Fibroblast of lung (primary cell): ENCODE measurements around the gene PGGT1B. TPM values are rescaled to one million over a fixed set of nuclear protein-coding genes. Genes with fewer than 3 reads are reported as not detected.
"Not testable (repeated sequence)": the region's sequence is repeated elsewhere in the genome, so short reads cannot be mapped to it uniquely, and the experiment has no call there.

Source experiments
- DNase-seq, 2 donors: peaks; one replicate each; pipeline versions ENCODE4 v3.0.0 to v3.0.0-alpha.2; 2010; ENCODE audit warnings: low read depth in 2 of 2
- H2AFZ ChIP-seq: 2 replicates; pipeline ENCODE4 v1.5.1; 2012; ENCODE audit warnings: low read length, control low read depth, inconsistent platforms
- H3K27ac ChIP-seq: 2 replicates; pipeline ENCODE4 v1.5.1; 2011; ENCODE audit warnings: low read length, control low read depth; ENCODE audit not compliant: insufficient read depth
- H3K27me3 ChIP-seq: 2 replicates; pipeline ENCODE4 v1.5.1; 2011; ENCODE audit warnings: mild to moderate bottlenecking, low read length; ENCODE audit not compliant: control insufficient read depth, insufficient read depth
- H3K36me3 ChIP-seq: 2 replicates; pipeline ENCODE4 v1.5.1; 2011; ENCODE audit warnings: low read length; ENCODE audit not compliant: control insufficient read depth, insufficient read depth
- H3K4me1 ChIP-seq: 2 replicates; pipeline ENCODE4 v1.5.1; 2011; ENCODE audit warnings: low read length; ENCODE audit not compliant: control insufficient read depth, insufficient read depth; ENCODE audit errors: extremely low read depth
- H3K4me2 ChIP-seq: 2 replicates; pipeline ENCODE4 v1.5.1; 2011; ENCODE audit warnings: low read length, control low read depth; ENCODE audit not compliant: insufficient read depth; ENCODE audit errors: extremely low read depth
- H3K4me3 ChIP-seq, 4 experiments: fragments of 200-600 bp in 1 of 4; sonication (generic) in 1 of 4; replicated peaks in 1 of 4; 2 replicates each; pipeline ENCODE4 v1.5.1; 2011 to 2016; ENCODE audit warnings: low read length in 4 of 4, low read depth in 3 of 4, mild to moderate bottlenecking in 3 of 4, control low read depth in 2 of 4, inconsistent platforms in 1 of 4, mixed read lengths in 1 of 4; ENCODE audit not compliant: insufficient read depth in 1 of 4; ENCODE audit errors: control extremely low read depth in 1 of 4
- H3K79me2 ChIP-seq: 2 replicates; pipeline ENCODE4 v1.5.1; 2012; ENCODE audit warnings: mild to moderate bottlenecking, low read length, inconsistent platforms; ENCODE audit not compliant: control insufficient read depth, insufficient read depth
- H3K9ac ChIP-seq: 2 replicates; pipeline ENCODE4 v1.5.1; 2011; ENCODE audit warnings: mild to moderate bottlenecking, low read length, control low read depth; ENCODE audit not compliant: insufficient read depth
- H3K9me3 ChIP-seq: 2 replicates; pipeline ENCODE4 v1.5.1; 2012; ENCODE audit warnings: low read depth, low read length; ENCODE audit not compliant: control insufficient read depth, insufficient read depth
- H4K20me1 ChIP-seq: 2 replicates; pipeline ENCODE4 v1.5.1; 2011; ENCODE audit warnings: low read length; ENCODE audit not compliant: control insufficient read depth, insufficient read depth; ENCODE audit errors: extremely low read depth
- CTCF ChIP-seq, 2 donors: IDR thresholded peaks in 1 of 2; conservative IDR thresholded peaks in 1 of 2; 1 replicate in 1 of 2; 2 replicates in 1 of 2; pipeline ENCODE4 v1.5.1; 2011 to 2012; ENCODE audit warnings: low read length in 2 of 2, control low read depth in 1 of 2, inconsistent platforms in 1 of 2, low read depth in 1 of 2, mild to moderate bottlenecking in 1 of 2
- EZH2 ChIP-seq: IDR thresholded peaks from 2 replicates; pipeline ENCODE4 v1.5.1; 2012; ENCODE audit warnings: low read length, control low read depth, mild to moderate bottlenecking; ENCODE audit errors: missing control alignments
- polyA plus RNA-seq, 2 donors: library from polyadenylated mRNA; depleted of rRNA in 1 of 2; stranded (reverse) in 1 of 2; unstranded in 1 of 2; fragments of >200 nt; gene quantifications; 2 replicates each; pipeline ENCODE4 v1.2.1, GENCODE V29; 2011 to 2012; ENCODE audit warnings: missing spikeins in 1 of 2
- total RNA-seq: library from RNA; depleted of rRNA; stranded (reverse); fragments of >200 nt; gene quantifications from 2 replicates; pipeline ENCODE4 v1.2.1, GENCODE V29; 2014

Gene PGGT1B
- total and polyA plus RNA-seq, 2 donors (not counting 1 experiment from before 2014, with no cell fraction given): 2.5 to 12.4 TPM

- no peak for TF ChIP-seq CTCF (conservative IDR thresholded peaks at IDR 0.05 in 1 of 2, IDR thresholded peaks at IDR 0.05 in 1 of 2; ENCODE audit: low read depth in 1 of 2, low read length in 2 of 2)
- Histone ChIP-seq H3K9me3 (no peaks in the 10 kb centered on the region), H3K27me3 (no peaks in the 10 kb centered on the region), H2AFZ (no peak overlapping the region), H3K36me3 (no peaks in the 10 kb centered on the region), H3K4me1 (peaks cover 3% of the 10 kb centered on the region), H3K27ac (no peak overlapping the region), H4K20me1 (peaks cover 2% of the 10 kb centered on the region), H3K4me2 (peak overlapping the region; percentile 19), H3K9ac (no peak overlapping the region), H3K79me2 (peaks cover 63% of the 10 kb centered on the region), H3K4me3 (no peak overlapping the region)
- DNase-seq: no peak
Observed at GRCh38 chr5:115260248-115260647, 2.4 kb downstream of the PGGT1B start.

DNA sequence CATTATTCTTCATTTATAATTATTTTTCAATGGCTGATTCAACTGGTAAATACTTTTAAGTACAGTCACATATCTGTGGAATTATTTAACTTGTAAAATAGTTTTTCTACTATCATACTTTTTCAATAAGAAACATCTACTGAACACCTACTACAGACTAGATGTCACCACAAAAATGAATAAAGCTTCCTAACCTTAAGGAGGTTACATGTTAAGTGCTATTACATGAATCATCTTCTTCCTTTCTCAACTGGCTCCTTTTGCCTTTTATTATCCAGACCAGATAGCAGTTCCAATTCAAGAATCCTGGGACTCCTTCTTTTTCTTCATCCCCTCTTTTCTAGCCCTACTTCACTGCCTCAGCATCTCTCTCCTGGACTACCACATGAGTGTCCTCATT lies 4.7 kb downstream of the PGGT1B start:
- TF ChIP-seq EZH2: no peak
- Histone ChIP-seq H2AFZ (no peak overlapping the region), H3K9me3 (no peaks in the 10 kb centered on the region), H3K9ac (no peak overlapping the region), H3K4me2 (no peak overlapping the region), H3K79me2 (peaks cover 70% of the 10 kb centered on the region), H4K20me1 (peaks cover 2% of the 10 kb centered on the region), H3K27ac (no peak overlapping the region), H3K27me3 (no peaks in the 10 kb centered on the region), H3K4me3 (no peak overlapping the region), H3K4me1 (peaks cover 3% of the 10 kb centered on the region), H3K36me3 (no peaks in the 10 kb centered on the region)
- peak in 1 of 2 donors; percentile 65 for DNase-seq

- H2AFZ ChIP-seq, H3K36me3 ChIP-seq, H4K20me1 ChIP-seq, H3K4me2 ChIP-seq, H3K27ac ChIP-seq, H3K9ac ChIP-seq, H3K79me2 ChIP-seq, H3K4me1 ChIP-seq, H3K27me3 ChIP-seq, H3K9me3 ChIP-seq, DNase-seq, H3K4me3 ChIP-seq: not testable (repeated sequence)
Observed at GRCh38 chr5:115249379-115249778, 13.3 kb downstream of the PGGT1B start.

GRCh38 chr5:115246361-115246991 lies 16.2 kb downstream of the PGGT1B start:
- H3K4me2 ChIP-seq: no peak overlapping the region
- H3K9ac ChIP-seq: no peak overlapping the region
- H3K4me1 ChIP-seq: peaks cover 2% of the 10 kb centered on the region
- H3K79me2 ChIP-seq: peaks cover 2% of the 10 kb centered on the region
- H3K27me3 ChIP-seq: no peaks in the 10 kb centered on the region
- H3K4me3 ChIP-seq: no peak overlapping the region
- no peaks in the 10 kb centered on the region for H3K36me3 ChIP-seq
- H2AFZ ChIP-seq: no peak overlapping the region
- no peak overlapping the region for H3K27ac ChIP-seq
- H3K9me3 ChIP-seq: no peaks in the 10 kb centered on the region
- no peak for TF ChIP-seq EZH2
- TF ChIP-seq CTCF (conservative IDR thresholded peaks at IDR 0.05 in 1 of 2, IDR thresholded peaks at IDR 0.05 in 1 of 2; ENCODE audit: low read depth in 1 of 2, low read length in 2 of 2): peak; percentile 38 to 56
- DNase-seq: peak; percentile 29 to 60
- H4K20me1 ChIP-seq: no peaks in the 10 kb centered on the region
